HepG2 (cell line): Measurements from ENCODE around the gene ARPC1B. TPM values are rescaled to one million over a fixed set of nuclear protein-coding genes. Genes with fewer than 3 reads are reported as not detected.

Experiments
- CEBPG ChIP-seq: IDR thresholded peaks from 2 replicates; pipeline ENCODE4 v1.6.1; 2016
- HINFP ChIP-seq: sonication (generic); formaldehyde crosslinking; IDR thresholded peaks from 2 replicates; pipeline ENCODE4 v1.4.0; 2020; ENCODE audit warnings: low read depth, mild to moderate bottlenecking, missing genetic modification reagents
- IKZF5 ChIP-seq: IDR thresholded peaks from 2 replicates; pipeline ENCODE4 v1.6.1; 2018; ENCODE audit warnings: missing genetic modification reagents, mild to moderate bottlenecking, missing compliant biosample characterization
- NFE2 ChIP-seq: sonication (generic); formaldehyde crosslinking; IDR thresholded peaks from 2 replicates; pipeline ENCODE4 v1.4.0; 2020; ENCODE audit warnings: missing genetic modification reagents
- PREB ChIP-seq: sonication (generic); formaldehyde crosslinking; IDR thresholded peaks from 2 replicates; pipeline ENCODE4 v1.4.0; 2020; ENCODE audit warnings: missing genetic modification reagents
- TIGD3 ChIP-seq: sonication (generic); formaldehyde crosslinking; IDR thresholded peaks from 2 replicates; pipeline ENCODE4 v1.5.1; 2020; ENCODE audit warnings: mild to moderate bottlenecking, missing genetic modification reagents, borderline replicate concordance
- ZNF20 ChIP-seq: sonication (generic); formaldehyde crosslinking; IDR thresholded peaks from 2 replicates; pipeline ENCODE4 v1.4.0; 2020; ENCODE audit warnings: mild to moderate bottlenecking, moderate library complexity, missing genetic modification reagents
- ZNF407 ChIP-seq: sonication (generic); formaldehyde crosslinking; IDR thresholded peaks from one replicate; pipeline ENCODE4 v1.5.1; 2020; ENCODE audit warnings: mild to moderate bottlenecking, missing genetic modification reagents; ENCODE audit errors: not compliant biosample characterization
- ZNF574 ChIP-seq: sonication (generic); formaldehyde crosslinking; IDR thresholded peaks from 2 replicates; pipeline ENCODE4 v1.4.0; 2020; ENCODE audit warnings: missing genetic modification reagents
- ZNF580 ChIP-seq: IDR thresholded peaks from 2 replicates; pipeline ENCODE4 v1.6.1; 2016; ENCODE audit warnings: low read depth, borderline replicate concordance
- polyA plus RNA-seq, 8 experiments: library from polyadenylated mRNA; depleted of rRNA in 3 of 8; stranded (reverse) in 7 of 8; unstranded in 1 of 8; fragments of >200 nt; fragmentation: Illumina TruSeq in 4 of 8; extraction: Trizol in 4 of 8; gene quantifications; 2 replicates each; pipeline versions ENCODE4 v1.2.1 to v1.2.3, GENCODE V29; 2011 to 2016; ENCODE audit warnings: low read depth in 4 of 8, missing spikeins in 1 of 8, mixed read lengths in 1 of 8; ENCODE audit not compliant: insufficient read depth in 1 of 8
- total RNA-seq, 5 experiments: library from RNA; depleted of rRNA; stranded (reverse); fragments of >200 nt; fragmentation: Illumina TruSeq; extraction: Trizol; gene quantifications; 2 replicates each; pipeline ENCODE4 v1.2.3, GENCODE V29; 2016; ENCODE audit warnings: low read depth in 1 of 5

The ARPC1B gene
- total and polyA plus RNA-seq, 2 of the 13 experiments (the other 11 are each of a cell fraction or from before 2014, with no cell fraction given), result 72.9 to 89.1 TPM

GRCh38 chr7:99408379-99409191 lies 34.1 kb downstream of the ARPC1B start, which contains the start of the genes BUD31 and PDAP1 (continued):
- TF ChIP-seq TIGD3 (CRISPR knock-in tag) (no peak), NFE2 (CRISPR knock-in tag) (0 out of 2 replicates have a peak, but pooled peaks have one; percentile 48), HINFP (CRISPR knock-in tag) (peak; percentile 92), PREB (CRISPR knock-in tag) (no peak), ZNF580 (CRISPR knock-in tag) (peak; percentile 95; the same call in 1 of the 2 replicates), ZNF20 (CRISPR knock-in tag) (no peak), CEBPG (CRISPR knock-in tag) (peak; percentile 100), ZNF574 (peak; percentile 89), IKZF5 (CRISPR knock-in tag) (peak; percentile 80; the same call in 1 of the 2 replicates), ZNF407 (CRISPR knock-in tag) (no peak)
